Right ventricle myocardium inferior (tissue), 1 donor: ENCODE results near the gene ARMH3. TPM values are rescaled to one million over a fixed set of nuclear protein-coding genes. Genes with fewer than 3 reads are reported as not detected.
A peak's percentile ranks its signal among the peaks of the same experiment; 100 is the strongest.

Experiments
- ATAC-seq: fragments of 200-7000 bp; cut with Tn5 transposase; one replicate; pipeline ENCODE4 v1.9.1; 2020; ENCODE audit warnings: mild to moderate bottlenecking, moderate library complexity
- DNase-seq: peaks from one replicate; pipeline ENCODE4 v3.0.0; 2021; ENCODE audit errors: missing footprints
- intact Hi-C: fragments of 100-400 bp; cut with DNase I; formaldehyde crosslinking; loops from one replicate; pipeline ENCODE4 v1.11.0; 2022
- total RNA-seq: library from RNA; stranded (reverse); fragmentation: NEBNext Ultra II Directional; extraction: Animal tissue kit (Norgen Biotek cat#: 25700); gene quantifications from one replicate; pipeline ENCODE4 v1.2.1, GENCODE V29; 2021
- donor health status: DM: no; HTN: yes; CAD: no; lungs with severe emphysema.

The ARMH3 gene
- total RNA-seq, 1 donor from 2014 or later = 51.9 TPM

- ATAC-seq (no peak), DNase-seq (peak; percentile 84)
- intact Hi-C loops = no loop called here
Measured at GRCh38 chr10:101829561-101830315, 226.2 kb downstream of the ARMH3 start.

GRCh38 chr10:101828766-101829551, 227.0 kb downstream of the ARMH3 start:
- intact Hi-C loops = no loop called here
- DNase-seq (no peak), ATAC-seq (no peak)

GRCh38 chr10:101827919-101828600, 227.9 kb downstream of the ARMH3 start:
- no peak for DNase-seq
- intact Hi-C loops = no loop called here

GRCh38 chr10:101826852-101827434, 229.0 kb downstream of the ARMH3 start:
- intact Hi-C loops = no loop called here
- ATAC-seq (no peak), DNase-seq (no peak)

More at GRCh38 chr10:101827919-101828600, 227.9 kb downstream of the ARMH3 start:
- ATAC-seq = no peak

GRCh38 chr10:101824736-101825135, 231.2 kb downstream of the ARMH3 start:
- DNase-seq (no peak), ATAC-seq (no peak)
- intact Hi-C loops = no loop called here

- intact Hi-C loops = loop anchor here (5.0 kb wide), 1 partner anchor 37 kb away; the partner anchor contains the start of gene NPM3
- ATAC-seq (peak; percentile 13), DNase-seq (no peak)
Measured at GRCh38 chr10:101818872-101819633, 236.9 kb downstream of the ARMH3 start.

- peak; percentile 97 for ATAC-seq
- peak; percentile 99 for DNase-seq
- intact Hi-C loops = loop anchor here (5.0 kb wide), 1 partner anchor 36 kb away; the partner anchor contains the start of gene NPM3
Measured at GRCh38 chr10:101818119-101818871, 237.7 kb downstream of the ARMH3 start, which contains the start of gene OGA. OGA (minus strand) TSS chr10:101818444; CDS start chr10:101818022, 422 bp downstream.

- intact Hi-C loops = loop anchor here (5.0 kb wide), 1 partner anchor 35 kb away; the partner anchor contains the start of gene NPM3
- DNase-seq = peak; percentile 94
- ATAC-seq = peak; percentile 58
Measured at GRCh38 chr10:101817337-101818118, 238.4 kb downstream of the ARMH3 start.

GRCh38 chr10:101816913-101817336, 239.0 kb downstream of the ARMH3 start:
- intact Hi-C loops = loop anchor here (5.0 kb wide), 1 partner anchor 35 kb away; the partner anchor contains the start of gene NPM3
- DNase-seq = no peak
- ATAC-seq = no peak

GRCh38 chr10:101816376-101816775, 239.6 kb downstream of the ARMH3 start:
- no peak for ATAC-seq
- no peak for DNase-seq
- intact Hi-C loops = loop anchor here (5.0 kb wide), 1 partner anchor 34 kb away; the partner anchor contains the start of gene NPM3

GRCh38 chr10:101814466-101815071, 241.4 kb downstream of the ARMH3 start:
- ATAC-seq (no peak), DNase-seq (no peak)
- intact Hi-C loops = loop anchor here (5.0 kb wide), 1 partner anchor 32 kb away; the partner anchor contains the start of gene NPM3

- ATAC-seq (no peak), DNase-seq (no peak)
- intact Hi-C loops = no loop called here
Measured at GRCh38 chr10:101812606-101813005, 243.4 kb downstream of the ARMH3 start.

- ATAC-seq (no peak), DNase-seq (no peak)
- intact Hi-C loops = no loop called here
Measured at GRCh38 chr10:101807158-101807557, 248.8 kb downstream of the ARMH3 start.

GRCh38 chr10:101803511-101803910, 252.5 kb downstream of the ARMH3 start:
- ATAC-seq (no peak), DNase-seq (no peak)
- intact Hi-C loops = no loop called here

- DNase-seq (no peak), ATAC-seq (no peak)
- intact Hi-C loops = no loop called here
Measured at GRCh38 chr10:101797403-101798059, 258.4 kb downstream of the ARMH3 start.
